PC-3 (cell line): Measurements from ENCODE around the gene SNRPD1. TPM values are rescaled to one million over a fixed set of nuclear protein-coding genes. Genes with fewer than 3 reads are reported as not detected.

Experiments used
- ATAC-seq: fragments of 200-7000 bp; cut with Tn5 transposase; 2 replicates; pipeline ENCODE4 v1.9.1; 2020; ENCODE audit warnings: mild to moderate bottlenecking, moderate library complexity
- BruUV-seq: library from RNA; stranded (reverse); fragments of 400-500 nt; replicated peaks from 2 replicates; lab custom pipeline; 2021; lab: Mats Ljungman, UMichigan
- CTCF ChIA-PET: fragments of 300-600 bp; sonication (Branson Sonifier 250); formaldehyde crosslinking; loops from one replicate; lab custom pipeline; 2022; ENCODE audit warnings: antibody characterized with exemption; lab: Charles Lee
- POLR2A ChIA-PET: fragments of 300-600 bp; sonication (Branson Sonifier 250); formaldehyde crosslinking; loops from one replicate; lab custom pipeline; 2022; ENCODE audit warnings: antibody characterized with exemption; ENCODE audit not compliant: unreplicated experiment; lab: Charles Lee
- DNase-seq: peaks from one replicate; pipeline ENCODE4 v3.0.0-alpha.2; 2015
- H2AFZ ChIP-seq: fragments of 300-600 bp; sonication (generic); 2 replicates; pipeline ENCODE4 v1.6.0; 2016; ENCODE audit warnings: antibody characterized with exemption, low read length
- H3F3A ChIP-seq: fragments of 300-600 bp; sonication (generic); one replicate; pipeline ENCODE4 v1.6.0; 2017; ENCODE audit warnings: antibody characterized with exemption, low read length, control low read depth, mild to moderate bottlenecking; ENCODE audit not compliant: unreplicated experiment
- H3K27ac ChIP-seq: fragments of 300-600 bp; sonication (generic); 2 replicates; pipeline ENCODE4 v1.5.1; 2016; ENCODE audit warnings: mild to moderate bottlenecking, low read length
- H3K27me3 ChIP-seq: fragments of 300-600 bp; sonication (generic); 2 replicates; pipeline ENCODE4 v1.6.1; 2016; ENCODE audit warnings: low read length, mixed read lengths
- H3K36me3 ChIP-seq: fragments of 300-600 bp; sonication (generic); 2 replicates; pipeline ENCODE4 v1.6.1; 2016; ENCODE audit warnings: low read depth, mixed run types, low read length, mixed read lengths
- H3K4me1 ChIP-seq: fragments of 300-600 bp; sonication (generic); 2 replicates; pipeline ENCODE4 v1.5.1; 2016; ENCODE audit warnings: low read length; ENCODE audit not compliant: insufficient read depth
- H3K4me2 ChIP-seq: fragments of 300-600 bp; sonication (generic); 2 replicates; pipeline ENCODE4 v1.6.0; 2016; ENCODE audit warnings: low read length
- H3K4me3 ChIP-seq: fragments of 300-600 bp; sonication (generic); 2 replicates; pipeline ENCODE4 v1.5.1; 2016; ENCODE audit warnings: mild to moderate bottlenecking, low read length, mixed read lengths
- H3K79me2 ChIP-seq: fragments of 300-600 bp; sonication (generic); 2 replicates; pipeline ENCODE4 v1.6.1; 2017; ENCODE audit warnings: low read length, mixed read lengths
- H3K9ac ChIP-seq: fragments of 300-600 bp; sonication (generic); 2 replicates; pipeline ENCODE4 v1.6.0; 2016; ENCODE audit warnings: mild to moderate bottlenecking, low read length
- H3K9me2 ChIP-seq: fragments of 300-600 bp; sonication (generic); replicated peaks from 2 replicates; pipeline ENCODE4 v1.6.1; 2016; ENCODE audit warnings: mixed run types, low read length, mixed read lengths
- H3K9me3 ChIP-seq: fragments of 300-600 bp; sonication (generic); 2 replicates; pipeline ENCODE4 v1.6.1; 2016; ENCODE audit warnings: low read length, mixed read lengths
- H4K20me1 ChIP-seq: fragments of 300-600 bp; sonication (generic); 2 replicates; pipeline ENCODE4 v1.6.1; 2016; ENCODE audit warnings: low read length, mixed read lengths
- CTCF ChIP-seq: fragments of 300-600 bp; sonication (generic); conservative IDR thresholded peaks from 2 replicates; pipeline ENCODE4 v1.5.1; 2017; ENCODE audit warnings: antibody characterized with exemption, low read depth, mild to moderate bottlenecking, low read length
- EZH2 ChIP-seq: fragments of 300-600 bp; sonication (generic); IDR thresholded peaks from one replicate; pipeline ENCODE4 v1.6.1; 2017; ENCODE audit warnings: antibody characterized with exemption, mild to moderate bottlenecking, low read length; ENCODE audit not compliant: unreplicated experiment
- EZH2phosphoT487 ChIP-seq: fragments of 300-600 bp; sonication (generic); IDR thresholded peaks from 2 replicates; pipeline ENCODE4 v1.6.1; 2018; ENCODE audit warnings: mild to moderate bottlenecking, antibody characterized with exemption, low read length, borderline replicate concordance
- intact Hi-C: fragments of 100-400 bp; cut with micrococcal nuclease; formaldehyde crosslinking; loops from 2 replicates; pipeline ENCODE4 v1.9.0; 2023
- total RNA-seq: library from RNA; depleted of rRNA; stranded (reverse); fragments of >200 nt; gene quantifications from 2 replicates; pipeline ENCODE4 v1.2.3, GENCODE V29; 2014

The SNRPD1 gene
- total RNA-seq, 1 experiment from 2014 or later, result 73.2 TPM

GRCh38 chr18:21593540-21594257 lies 18.4 kb upstream of the SNRPD1 start:
- ATAC-seq (no peak), DNase-seq (no peak)
- Histone ChIP-seq H3K27me3 (no peaks in the 10 kb centered on the region), H4K20me1 (no peaks in the 10 kb centered on the region), H3F3A (no peaks in the 10 kb centered on the region), H3K36me3 (no peaks in the 10 kb centered on the region), H3K9ac (no peak overlapping the region), H3K27ac (no peak overlapping the region), H3K79me2 (peaks cover 76% of the 10 kb centered on the region), H3K4me2 (no peak overlapping the region), H3K9me3 (no peaks in the 10 kb centered on the region), H3K4me1 (peaks cover 12% of the 10 kb centered on the region), H3K9me2 (no peaks in the 10 kb centered on the region), H3K4me3 (no peak overlapping the region), H2AFZ (no peak overlapping the region)
- TF ChIP-seq EZH2, result no peak
- TF ChIP-seq CTCF, result peak; percentile 43; the same call in 1 of the 2 replicates
- TF ChIP-seq EZH2phosphoT487, result no peak
- CTCF ChIA-PET, result no interaction called here
- POLR2A ChIA-PET, result no interaction called here
- no TSS peak for BruUV-seq
- intact Hi-C loops, result loop anchor here (10.0 kb wide), 1 partner anchor 399 kb away; no protein-coding TSS in a partner anchor

GRCh38 chr18:21597620-21598019 lies 14.5 kb upstream of the SNRPD1 start:
- Histone ChIP-seq H3K9me2 (no peaks in the 10 kb centered on the region), H2AFZ (no peak overlapping the region), H3F3A (no peaks in the 10 kb centered on the region), H4K20me1 (no peaks in the 10 kb centered on the region; the same call in 1 of the 2 replicates), H3K4me2 (peak overlapping the region; percentile 98), H3K4me1 (peaks cover 14% of the 10 kb centered on the region), H3K27ac (no peak overlapping the region), H3K79me2 (peaks cover 65% of the 10 kb centered on the region), H3K27me3 (no peaks in the 10 kb centered on the region), H3K9ac (no peak overlapping the region), H3K9me3 (no peaks in the 10 kb centered on the region), H3K36me3 (no peaks in the 10 kb centered on the region), H3K4me3 (peak overlapping the region; percentile 99; the same call in 1 of the 2 replicates)
- no peak for ATAC-seq
- BruUV-seq, result no TSS peak
- CTCF ChIA-PET, result no interaction called here
- TF ChIP-seq EZH2 (no peak), CTCF (no peak), EZH2phosphoT487 (no peak)
- POLR2A ChIA-PET, result interaction anchor here (0.5 to 0.6 kb wide), 3 partner anchors 12 to 48 kb away, joined by 3 to 4 read pairs (median 3); no protein-coding TSS in a partner anchor
- intact Hi-C loops, result loop anchor here (10.0 kb wide), 1 partner anchor 403 kb away; no protein-coding TSS in a partner anchor
- no peak for DNase-seq
